DMS 273 treated with DMSO at 0.1 percent for 48 hours (cell line): ENCODE measurements around the gene DGKQ.
"Not testable (repeated sequence)": the region's sequence is repeated elsewhere in the genome, so short reads cannot be mapped to it uniquely, and the experiment has no call there.

Experiments used
- DNase-seq: peaks from one replicate; lab custom pipeline; 2025; lab: John Stamatoyannopoulos, UW

Gene DGKQ

DNA sequence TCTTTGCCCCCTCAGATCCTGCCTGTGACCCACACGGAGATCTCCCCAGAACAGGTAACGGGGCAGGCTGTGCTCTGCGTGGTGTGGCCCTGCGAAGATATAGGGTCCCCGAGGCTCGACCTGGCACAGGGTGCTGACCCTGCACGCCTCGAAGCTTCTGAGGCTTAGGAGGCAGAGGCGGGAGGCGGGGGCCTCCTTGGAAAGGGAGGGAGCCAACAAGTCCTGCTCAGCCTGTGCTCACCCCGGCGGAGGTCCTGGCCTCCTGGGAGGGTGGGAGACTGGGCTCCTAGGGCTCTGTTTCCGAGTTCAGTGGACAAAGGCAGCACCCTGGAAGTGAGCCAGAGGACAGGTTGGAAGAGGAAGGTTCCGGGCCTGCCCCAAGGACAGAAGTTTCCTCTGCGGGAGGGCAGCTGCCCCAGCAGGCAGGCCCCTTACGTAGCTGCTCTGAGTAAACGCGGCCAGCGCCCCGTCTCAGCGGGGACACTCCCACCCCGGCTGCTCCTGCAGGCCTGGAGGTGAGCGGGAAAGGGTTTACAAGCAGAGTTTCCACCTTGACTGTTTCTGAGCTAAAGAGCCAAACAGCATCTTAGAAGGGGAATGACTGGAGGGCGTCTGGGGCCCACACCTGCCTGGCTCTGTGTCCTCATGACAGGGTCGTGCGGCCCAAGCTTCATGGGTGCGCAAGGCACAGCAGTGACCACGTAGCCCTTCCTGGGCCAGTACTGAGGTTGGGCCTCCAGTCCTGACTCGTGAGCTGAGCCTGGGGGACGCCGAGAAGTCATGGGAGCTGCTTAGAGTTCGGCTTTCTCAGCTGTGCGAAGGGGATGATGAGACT lies 25.1 kb downstream of the DGKQ start:
- no peak for DNase-seq

DNA sequence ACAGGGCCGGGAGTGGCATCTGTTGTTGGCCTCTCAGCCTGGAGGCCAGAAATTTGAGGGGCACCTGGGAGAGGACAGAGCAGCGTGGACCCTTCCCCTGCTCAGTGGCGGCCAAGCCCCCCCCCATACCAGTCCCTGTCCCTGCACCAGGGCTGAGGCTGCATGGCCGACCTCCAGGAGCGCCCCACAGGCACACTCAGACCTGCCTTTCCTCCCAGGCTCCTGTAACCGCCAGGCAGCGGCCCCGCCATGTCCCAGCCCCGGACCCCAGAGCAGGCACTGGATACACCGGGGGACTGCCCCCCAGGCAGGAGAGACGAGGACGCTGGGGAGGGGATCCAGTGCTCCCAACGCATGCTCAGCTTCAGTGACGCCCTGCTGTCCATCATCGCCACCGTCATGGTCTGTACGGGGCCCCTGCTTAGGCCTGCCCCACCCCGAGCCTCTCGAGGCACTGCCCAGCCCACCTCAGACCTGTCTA lies 25.8 kb downstream of the DGKQ start:
- DNase-seq = no peak

DNA sequence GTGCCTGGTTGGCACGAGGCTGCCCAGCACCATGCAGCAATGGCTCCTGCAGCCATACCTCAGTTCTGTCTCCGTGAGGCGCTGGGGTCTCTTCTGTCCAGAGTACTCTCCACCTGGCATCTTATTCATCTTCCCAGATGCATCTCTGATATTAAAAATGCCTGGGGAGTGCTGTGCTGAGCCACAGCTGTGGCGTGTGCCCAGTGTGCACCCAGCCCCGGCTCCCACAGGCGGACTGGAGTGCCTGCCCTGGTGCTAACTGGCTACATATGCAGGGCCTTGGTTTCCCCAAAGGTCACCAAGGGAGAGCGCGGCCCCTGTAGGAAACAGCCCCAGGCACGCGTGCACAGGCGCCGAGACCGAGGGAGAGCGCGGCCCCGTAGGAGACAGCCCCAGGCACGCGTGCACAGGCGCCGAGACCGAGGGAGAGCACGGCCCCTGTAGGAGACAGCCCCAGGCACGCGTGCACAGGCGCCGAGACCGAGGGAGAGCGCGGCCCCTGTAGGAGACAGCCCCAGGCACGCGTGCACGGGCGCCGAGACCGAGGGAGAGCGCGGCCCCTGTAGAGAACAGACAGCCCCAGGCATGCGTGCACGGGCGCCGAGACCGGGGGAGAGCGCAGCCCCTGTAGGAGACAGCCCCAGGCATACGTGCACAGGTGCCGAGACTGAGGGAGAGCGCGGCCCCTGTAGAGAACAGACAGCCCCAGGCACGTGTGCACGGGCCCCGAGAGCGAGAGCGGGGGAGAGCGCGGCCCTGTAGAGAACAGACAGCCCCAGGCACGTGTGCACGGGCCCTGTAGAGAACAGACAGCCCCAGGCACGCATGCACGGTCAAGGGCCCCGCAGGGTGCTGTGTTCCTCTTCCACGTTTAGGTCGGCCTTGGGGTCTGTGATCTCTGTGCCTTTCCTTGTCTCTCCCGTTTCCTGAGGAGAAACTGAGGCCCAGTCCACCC lies 26.6 kb downstream of the DGKQ start:
- no peak for DNase-seq

DNA sequence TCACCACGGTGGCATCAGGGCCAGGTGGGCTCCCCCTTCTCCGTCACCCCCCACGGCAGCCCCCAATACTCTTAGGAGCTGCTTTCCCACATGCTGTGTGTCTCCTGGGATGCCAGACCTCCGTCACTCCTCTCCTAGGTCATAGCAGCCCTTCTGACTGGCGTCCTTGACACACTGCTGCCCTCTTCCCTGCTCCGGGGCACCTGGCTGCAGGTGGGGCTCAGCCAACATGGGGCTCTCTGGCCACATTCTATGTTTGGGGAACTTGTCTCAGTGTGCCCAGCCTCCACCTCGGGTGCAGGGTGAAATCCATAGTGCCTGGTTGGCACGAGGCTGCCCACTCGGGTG lies 27.3 kb downstream of the DGKQ start:
- no peak for DNase-seq

DNA sequence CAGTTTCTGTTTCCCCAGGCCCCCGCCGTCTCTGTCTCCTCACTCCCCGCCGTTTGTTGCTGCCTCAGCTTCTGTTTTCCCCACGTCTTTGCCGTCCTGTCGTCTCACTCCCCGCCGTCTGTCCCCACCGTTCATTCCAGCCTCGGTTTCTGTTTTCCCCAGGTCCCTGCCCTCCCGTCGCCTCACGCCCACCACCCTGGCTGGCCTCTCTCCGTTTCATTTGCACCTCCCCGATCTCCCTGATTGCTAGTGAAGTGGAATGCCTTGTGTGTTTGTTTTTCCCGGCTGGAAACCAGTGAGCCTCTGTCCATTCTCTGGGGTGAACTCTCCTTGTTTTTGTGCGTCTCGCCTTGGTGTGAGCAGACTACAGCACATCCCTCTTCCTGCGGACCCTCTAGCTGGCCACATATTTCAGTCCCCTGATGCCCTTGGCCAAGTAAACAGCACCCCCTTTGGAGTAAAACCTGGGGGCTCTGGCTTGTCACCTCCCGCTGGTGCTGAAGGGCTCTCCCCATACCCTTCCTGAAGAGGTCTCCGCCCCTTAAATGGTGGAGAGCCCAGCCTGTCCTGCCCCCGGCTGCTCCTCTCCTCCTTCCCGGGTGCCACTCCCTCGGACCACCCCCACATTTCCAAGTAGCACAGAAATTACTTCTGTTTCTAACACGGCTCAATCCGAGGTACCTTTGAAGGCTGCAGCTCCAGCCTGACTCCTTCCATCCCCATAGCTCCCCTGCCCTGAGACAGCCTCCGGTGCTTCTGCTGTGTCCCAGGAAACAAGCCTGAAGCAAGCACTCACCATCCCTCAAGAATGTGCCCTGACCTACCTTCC lies 27.9 kb downstream of the DGKQ start:
- no peak for DNase-seq

DNA sequence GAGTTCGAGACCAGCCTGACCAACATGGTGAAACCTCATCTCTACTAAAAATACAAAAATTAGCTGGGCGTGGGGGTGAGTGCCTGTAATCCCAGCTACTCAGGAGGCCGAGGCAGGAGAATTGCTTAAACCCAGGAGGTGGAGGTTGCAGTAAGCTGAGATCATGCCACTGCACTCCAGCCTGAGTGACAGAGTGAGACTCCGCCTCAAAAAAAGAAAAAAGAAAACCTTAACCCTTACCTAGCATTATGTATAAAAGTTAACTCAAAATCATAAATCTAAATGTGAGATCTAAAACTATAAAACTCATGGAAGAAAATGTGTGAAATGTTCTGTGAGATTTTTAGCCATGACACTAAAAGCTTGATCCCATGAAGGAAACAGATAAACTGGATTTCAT lies 33.9 kb downstream of the DGKQ start:
- not testable (repeated sequence) for DNase-seq

DNA sequence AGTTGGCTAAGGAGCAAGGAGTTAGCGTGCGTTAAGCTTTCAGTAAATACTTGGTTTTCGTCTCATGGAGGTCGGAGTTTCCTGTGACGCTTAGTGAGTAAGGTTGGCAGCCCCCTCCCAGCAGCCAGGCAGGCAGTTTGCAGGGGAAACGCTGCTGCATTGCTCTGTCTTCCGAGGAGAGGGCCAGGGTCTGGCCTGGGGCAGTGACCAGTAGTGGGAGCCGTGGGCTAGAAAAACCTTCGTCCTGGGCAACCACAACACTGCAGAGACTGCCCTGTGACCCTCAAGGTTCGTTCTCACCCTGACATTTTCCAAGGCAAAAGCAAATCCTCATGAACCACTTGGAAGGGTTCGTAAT lies 40.7 kb downstream of the DGKQ start:
- no peak for DNase-seq

DNA sequence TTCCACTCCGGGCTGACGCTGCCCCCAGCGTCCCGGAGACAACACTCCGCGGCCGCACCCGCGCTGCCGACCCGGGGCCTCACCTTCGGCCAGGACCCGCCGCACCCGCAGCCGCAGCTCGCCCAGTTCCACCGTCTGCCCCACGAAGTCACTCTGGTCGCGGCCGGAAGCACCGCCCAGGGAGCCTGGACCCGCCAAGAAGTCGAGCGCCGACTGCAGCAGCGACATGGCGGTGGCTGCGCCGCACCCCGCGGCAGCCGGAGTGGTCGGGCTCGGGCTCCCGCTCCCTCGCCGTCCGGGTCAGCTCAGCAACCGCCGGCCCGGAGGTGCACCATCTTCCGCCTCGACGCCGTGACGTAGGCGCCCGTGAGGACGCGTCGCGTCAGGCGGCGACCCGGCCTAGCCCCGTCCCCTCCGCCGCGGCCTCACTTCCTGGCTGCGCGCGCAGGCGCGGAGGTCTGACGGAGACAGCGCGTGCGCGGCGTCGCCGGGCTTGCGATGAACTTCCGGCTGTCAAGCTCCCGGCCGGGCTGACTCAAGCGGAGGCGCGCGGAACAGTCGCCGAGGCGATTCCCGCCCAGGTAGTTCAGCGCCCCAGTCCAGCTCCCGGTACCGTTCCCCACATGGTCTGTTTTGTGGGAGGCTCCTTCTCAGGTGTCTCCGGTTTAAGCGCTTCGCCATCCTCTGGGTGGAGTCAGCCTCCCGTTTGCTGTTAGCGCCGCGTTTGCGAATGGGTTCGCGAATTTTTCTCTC lies 41.2 kb downstream of the DGKQ start, which contains the start of the genes GAK and TMEM175:
Gene GAK (minus strand): TSS at position 357 of the 753 bp plus-strand sequence. CDS start 129 bp downstream, at position 228.
Gene TMEM175 (plus strand): TSS at position 501 of the 753 bp plus-strand sequence. CDS start 15,280 bp downstream, outside the sequence.
- DNase-seq = peak; percentile 80

DNA sequence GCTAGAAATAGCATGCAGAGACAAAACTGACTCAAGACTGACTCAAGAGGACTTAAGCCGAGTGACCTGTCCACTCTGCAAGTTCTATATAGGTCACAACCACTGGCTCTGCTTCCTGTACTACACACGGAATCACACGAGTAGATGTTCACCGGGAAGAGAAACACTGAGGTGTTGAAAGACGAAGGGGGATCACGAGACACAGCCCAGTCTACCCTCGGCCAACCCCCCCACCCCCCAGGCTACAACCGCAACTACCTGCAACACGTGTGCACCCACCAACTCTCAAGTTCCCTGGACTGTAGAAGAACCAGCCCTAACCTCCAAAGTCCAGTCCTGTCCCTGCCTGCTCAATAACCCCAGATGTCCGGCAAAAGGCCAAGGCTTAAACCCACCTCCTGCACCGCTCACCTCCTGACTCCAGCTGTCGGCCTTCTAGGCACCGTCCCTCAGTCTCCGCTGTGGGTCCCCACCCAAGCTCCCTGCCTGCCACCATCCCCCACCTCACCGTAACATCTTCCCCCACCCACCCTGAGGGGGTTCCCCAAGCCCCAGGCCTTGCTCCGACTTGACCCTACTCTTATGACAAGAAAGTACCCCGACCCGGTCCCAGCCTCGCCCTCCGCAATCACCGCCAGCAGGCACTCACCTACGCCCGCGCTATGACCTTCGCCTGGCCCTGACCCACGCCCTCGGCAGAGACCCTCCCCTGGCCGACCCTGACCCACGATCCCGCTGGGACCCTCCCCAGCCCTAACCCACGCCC lies 42.0 kb downstream of the DGKQ start:
- DNase-seq = no peak

DNA sequence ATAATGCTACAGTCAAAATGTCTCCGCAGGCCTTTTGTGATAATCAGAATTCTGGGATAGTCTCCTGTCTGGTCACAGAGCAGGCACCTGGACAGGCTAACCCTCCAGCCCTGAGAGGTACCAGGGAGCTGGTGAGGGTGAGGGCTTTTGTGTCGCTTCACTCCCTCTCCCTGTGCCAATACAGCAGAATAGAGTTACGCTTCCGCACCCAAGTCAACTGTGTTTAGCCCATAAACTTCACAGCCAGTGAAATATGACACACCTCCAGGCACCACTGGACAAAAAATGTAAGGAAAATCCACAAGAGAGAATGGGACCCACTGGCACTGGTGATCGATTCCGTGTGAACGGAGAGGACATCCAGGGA lies 42.6 kb downstream of the DGKQ start:
- DNase-seq = no peak

DNA sequence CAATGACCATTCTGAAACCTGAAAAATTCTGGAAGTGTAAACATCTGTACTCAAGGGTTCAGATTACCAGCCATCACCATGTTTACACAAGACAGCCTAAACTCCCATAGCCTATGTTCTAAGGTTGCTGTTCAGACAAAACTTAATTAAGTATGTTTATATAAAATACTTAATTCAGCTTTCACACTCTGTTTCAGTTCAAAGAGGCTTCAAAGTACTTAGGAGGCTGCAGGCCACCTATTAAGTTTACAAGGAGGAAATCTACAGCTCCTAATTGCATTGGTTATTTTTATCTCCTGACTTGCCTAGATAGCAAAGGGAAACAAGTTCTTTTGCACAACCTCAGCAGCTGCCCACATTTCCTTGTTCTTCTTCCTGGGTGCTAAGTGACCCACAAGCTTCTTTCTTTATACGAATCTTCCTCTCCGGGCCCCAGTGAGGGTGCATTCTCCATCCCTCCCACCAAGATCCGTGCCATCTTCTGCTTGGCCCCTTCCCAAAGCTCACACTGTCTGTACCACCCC lies 43.3 kb downstream of the DGKQ start:
- DNase-seq = no peak

DNA sequence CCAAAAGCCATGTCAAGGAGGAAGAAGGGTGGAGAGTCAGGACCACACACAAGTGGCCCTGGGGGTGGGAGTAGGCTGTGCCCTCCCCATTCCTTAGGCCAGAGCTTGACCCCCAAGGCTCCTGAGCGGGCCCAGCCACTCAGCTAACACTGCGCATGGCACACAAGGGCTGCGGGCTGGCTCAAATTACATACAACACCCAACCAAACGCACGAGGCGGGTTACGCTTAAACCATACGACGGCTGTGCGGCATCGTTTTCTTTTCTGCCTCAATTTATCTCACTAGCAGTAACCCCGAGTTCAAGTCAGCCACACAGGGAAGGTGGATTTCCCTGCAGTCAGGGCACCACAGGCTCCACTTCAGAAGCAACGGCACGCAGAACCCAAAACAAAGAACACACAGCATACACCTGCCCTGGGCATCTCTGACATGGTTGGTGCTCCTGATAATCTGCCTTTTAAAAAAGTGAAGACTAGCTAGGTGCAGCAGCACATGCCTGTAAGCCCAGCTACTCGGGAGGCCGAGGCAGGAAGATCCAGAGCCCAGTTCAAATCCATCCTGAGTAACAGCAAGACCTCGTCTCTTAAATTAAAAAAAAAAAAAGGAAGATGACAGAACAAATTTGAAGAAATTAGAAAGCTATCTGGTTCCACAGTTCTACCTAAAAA lies 44.1 kb downstream of the DGKQ start:
- no peak for DNase-seq

DNA sequence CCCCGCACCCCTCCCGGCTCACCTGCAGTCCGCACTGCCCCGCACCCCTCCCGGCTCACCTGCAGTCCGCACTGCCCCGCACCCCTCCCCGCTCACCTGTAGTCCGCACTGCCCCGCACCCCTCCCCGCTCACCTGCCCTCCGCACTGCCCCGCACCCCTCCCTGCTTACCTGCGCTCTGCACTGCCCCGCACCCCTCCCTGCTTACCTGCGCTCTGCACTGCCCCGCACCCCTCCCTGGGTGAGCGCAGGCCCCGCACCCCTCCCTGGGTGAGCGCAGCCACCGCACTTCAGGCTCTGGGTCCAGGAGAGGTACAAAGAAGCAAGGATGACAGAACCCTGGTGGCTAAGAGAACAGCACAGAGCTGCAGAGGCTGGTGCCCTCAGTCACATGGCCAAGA lies 45.8 kb downstream of the DGKQ start:
- DNase-seq = not testable (repeated sequence)

DNA sequence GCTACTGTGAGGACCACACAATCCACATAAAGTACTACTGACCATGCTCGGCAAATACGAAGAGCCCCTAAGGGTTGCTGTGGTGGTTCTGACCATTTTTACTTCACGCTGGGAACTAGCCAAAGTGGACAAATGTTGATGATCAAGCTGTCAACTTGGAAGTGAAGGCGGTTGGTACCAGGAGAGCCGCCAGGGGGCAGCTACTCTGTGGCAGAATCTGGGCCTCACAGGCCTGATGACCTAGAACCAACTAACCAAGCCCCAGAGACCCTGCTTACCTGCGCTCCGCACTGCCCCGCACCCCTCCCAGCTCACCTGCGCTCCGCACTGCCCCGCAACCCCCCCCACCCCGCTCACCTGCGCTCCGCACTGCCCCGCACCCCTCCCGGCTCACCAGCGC lies 46.8 kb downstream of the DGKQ start:
- no peak for DNase-seq

DNA sequence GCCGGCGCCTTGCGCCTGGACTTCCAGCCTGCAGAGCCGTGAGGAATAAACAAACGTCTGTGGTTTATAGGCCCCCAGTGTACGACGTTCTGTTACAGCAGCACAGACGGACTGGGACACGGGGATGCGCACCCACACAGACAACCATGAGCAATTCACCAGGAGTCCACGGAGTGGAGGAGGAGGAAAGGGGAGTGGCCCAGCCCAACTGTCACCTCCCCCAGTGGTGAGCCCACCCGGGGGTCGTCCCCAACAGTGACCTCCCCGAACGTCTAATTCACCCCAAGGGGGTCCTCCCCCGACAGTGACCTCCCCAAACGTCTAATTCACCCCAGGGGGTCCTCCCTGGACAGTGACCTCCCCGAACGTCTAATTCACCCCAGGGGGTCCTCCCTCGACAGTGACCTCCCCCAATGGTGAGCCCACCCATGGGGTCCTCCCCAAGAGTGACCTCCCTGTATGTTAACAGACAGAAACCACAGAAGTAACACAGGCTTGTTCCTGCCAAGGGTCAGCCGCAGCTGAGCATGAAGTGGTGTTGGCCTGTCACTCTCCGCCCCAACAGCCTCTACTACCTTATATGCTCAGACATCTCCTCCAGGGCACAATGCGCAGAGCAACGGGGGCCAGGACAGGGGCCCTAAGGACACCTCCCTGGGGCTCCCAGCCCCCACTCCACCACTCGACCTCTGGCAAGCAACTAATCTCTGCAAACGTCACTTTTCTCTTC lies 47.4 kb downstream of the DGKQ start:
- no peak for DNase-seq

DNA sequence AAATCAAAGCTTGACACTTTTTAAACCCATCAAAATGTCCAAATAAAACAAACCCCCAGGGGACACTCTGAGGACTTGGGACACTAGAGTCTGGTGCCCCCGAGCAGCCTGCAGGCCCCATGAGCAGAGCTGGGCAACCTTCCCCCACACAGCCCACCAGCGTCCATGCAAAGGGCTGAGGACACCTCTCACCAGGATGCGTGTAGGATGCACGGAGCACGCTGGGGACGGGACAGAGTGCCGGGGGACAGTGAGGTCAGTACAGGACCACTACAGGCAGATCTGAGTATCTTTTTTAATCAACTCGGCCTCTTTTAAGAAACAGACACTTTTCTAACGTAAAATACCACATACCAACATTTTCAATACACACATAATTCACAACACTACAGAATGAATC lies 48.2 kb downstream of the DGKQ start:
- no peak for DNase-seq

DNA sequence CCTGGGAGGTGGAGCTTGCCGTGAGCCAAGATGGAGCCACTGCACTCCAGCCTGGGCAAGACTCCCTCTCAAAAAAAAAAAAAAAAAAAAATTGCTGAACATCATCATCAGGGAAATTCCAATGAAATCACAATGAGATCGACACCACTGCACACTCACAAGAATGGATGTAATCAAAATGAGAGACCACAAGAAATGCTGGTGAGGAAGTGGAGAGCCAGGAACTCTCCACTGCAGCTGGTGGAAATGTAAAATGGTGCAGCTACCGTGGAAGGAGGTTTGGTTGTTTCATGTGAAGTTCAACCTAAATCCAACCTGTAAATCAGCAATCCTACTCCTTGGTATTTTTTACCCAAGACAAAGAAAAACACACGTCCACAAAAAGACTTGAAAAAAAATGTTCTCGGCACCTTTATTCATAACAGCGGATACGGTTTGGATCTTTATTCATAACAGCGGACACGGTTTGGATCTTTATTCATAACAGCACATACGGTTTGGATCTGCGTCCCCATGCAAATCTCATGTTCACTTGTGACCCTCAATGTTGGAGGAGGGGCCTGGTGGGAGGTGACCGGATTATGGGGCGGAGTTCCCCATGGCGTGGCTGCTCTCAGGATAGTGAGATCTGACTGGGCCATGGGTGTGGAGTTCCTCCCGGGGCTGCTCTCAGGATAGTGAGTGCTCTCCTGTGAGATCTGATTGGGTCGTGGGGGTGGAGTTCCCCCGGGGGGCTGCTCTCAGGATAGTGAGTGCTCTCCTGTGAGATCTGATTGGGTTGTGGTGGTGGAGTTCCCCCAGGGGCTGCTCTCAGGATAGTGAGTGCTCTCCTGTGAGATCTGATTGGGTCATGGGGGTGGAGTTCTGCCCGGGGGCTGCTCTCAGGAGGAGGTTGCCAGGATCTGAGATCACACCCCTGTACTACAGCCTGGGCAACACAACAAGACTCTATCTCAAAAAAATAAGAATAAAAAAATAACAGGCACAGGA lies 49.0 kb downstream of the DGKQ start:
- no peak for DNase-seq
